ENCODE results near the gene METAP1. TPM values are rescaled to one million over a fixed set of nuclear protein-coding genes. Genes with fewer than 3 reads are reported as not detected.

METAP1 gene
- total RNA-seq, 1 donor: 52.8 TPM

GRCh38 chr4:99033956-99034355, 38.4 kb downstream of the METAP1 start:
- H3K27me3 ChIP-seq (ENCODE audit: insufficient read depth, low read length): no peaks in the 10 kb centered on the region
- no peak for DNase-seq (ENCODE audit: insufficient read length, low spot score, missing footprints)
- peaks cover 5% of the 10 kb centered on the region for H3K4me1 ChIP-seq (ENCODE audit: insufficient read depth, low read length)
- H3K79me2 ChIP-seq (ENCODE audit: insufficient read depth, low read length): peaks cover 39% of the 10 kb centered on the region
- no peaks in the 10 kb centered on the region for H3K9me3 ChIP-seq (ENCODE audit: low read depth, low read length)
- no peak overlapping the region for H3K27ac ChIP-seq (ENCODE audit: low read depth, low read length)
- TF ChIP-seq CTCF (IDR thresholded peaks at IDR 0.05; ENCODE audit: extremely low read depth, low read depth, low read length): no peak
- H4K20me1 ChIP-seq (ENCODE audit: insufficient read depth, low read length): no peaks in the 10 kb centered on the region
- peaks cover 5% of the 10 kb centered on the region for H3K36me3 ChIP-seq (ENCODE audit: insufficient read depth, low read length)
- no peak overlapping the region for H3K4me3 ChIP-seq (ENCODE audit: insufficient read depth, low read length)
- H3K4me2 ChIP-seq (ENCODE audit: insufficient read depth, low read length): no peak overlapping the region
- H2AFZ ChIP-seq (ENCODE audit: low read length): no peak overlapping the region

- H3K4me3 ChIP-seq (ENCODE audit: insufficient read depth, low read length): no peak overlapping the region
- H3K9me3 ChIP-seq (ENCODE audit: low read depth, low read length): no peaks in the 10 kb centered on the region
- H3K27me3 ChIP-seq (ENCODE audit: insufficient read depth, low read length): no peaks in the 10 kb centered on the region
- no peak overlapping the region for H3K4me2 ChIP-seq (ENCODE audit: insufficient read depth, low read length)
- TF ChIP-seq CTCF (IDR thresholded peaks at IDR 0.05; ENCODE audit: extremely low read depth, low read depth, low read length): no peak
- peaks cover 5% of the 10 kb centered on the region for H3K36me3 ChIP-seq (ENCODE audit: insufficient read depth, low read length)
- peaks cover 9% of the 10 kb centered on the region for H3K79me2 ChIP-seq (ENCODE audit: insufficient read depth, low read length)
- DNase-seq (ENCODE audit: insufficient read length, low spot score, missing footprints): no peak
- H3K27ac ChIP-seq (ENCODE audit: low read depth, low read length): no peak overlapping the region
- no peaks in the 10 kb centered on the region for H4K20me1 ChIP-seq (ENCODE audit: insufficient read depth, low read length)
- H3K4me1 ChIP-seq (ENCODE audit: insufficient read depth, low read length): peaks cover 2% of the 10 kb centered on the region
- no peak overlapping the region for H2AFZ ChIP-seq (ENCODE audit: low read length)
Observed at GRCh38 chr4:99038213-99038612, 42.7 kb downstream of the METAP1 start.

GRCh38 chr4:99043346-99043745, 47.8 kb downstream of the METAP1 start:
- Histone ChIP-seq H3K36me3 (ENCODE audit: insufficient read depth, low read length) (peaks cover 9% of the 10 kb centered on the region), H4K20me1 (ENCODE audit: insufficient read depth, low read length) (no peaks in the 10 kb centered on the region), H3K9me3 (ENCODE audit: low read depth, low read length) (no peaks in the 10 kb centered on the region), H3K4me3 (ENCODE audit: insufficient read depth, low read length) (no peak overlapping the region), H2AFZ (ENCODE audit: low read length) (no peak overlapping the region), H3K4me2 (ENCODE audit: insufficient read depth, low read length) (no peak overlapping the region), H3K79me2 (ENCODE audit: insufficient read depth, low read length) (no peaks in the 10 kb centered on the region), H3K27me3 (ENCODE audit: insufficient read depth, low read length) (no peaks in the 10 kb centered on the region), H3K27ac (ENCODE audit: low read depth, low read length) (no peak overlapping the region), H3K4me1 (ENCODE audit: insufficient read depth, low read length) (no peaks in the 10 kb centered on the region)
- TF ChIP-seq CTCF (IDR thresholded peaks at IDR 0.05; ENCODE audit: extremely low read depth, low read depth, low read length): no peak
- DNase-seq (ENCODE audit: insufficient read length, low spot score, missing footprints): peak; percentile 2

- Histone ChIP-seq H3K79me2 (ENCODE audit: insufficient read depth, low read length) (no peaks in the 10 kb centered on the region), H3K4me1 (ENCODE audit: insufficient read depth, low read length) (no peaks in the 10 kb centered on the region), H3K4me2 (ENCODE audit: insufficient read depth, low read length) (no peak overlapping the region), H3K4me3 (ENCODE audit: insufficient read depth, low read length) (no peak overlapping the region), H2AFZ (ENCODE audit: low read length) (no peak overlapping the region), H3K36me3 (ENCODE audit: insufficient read depth, low read length) (peaks cover 43% of the 10 kb centered on the region), H3K9me3 (ENCODE audit: low read depth, low read length) (no peaks in the 10 kb centered on the region), H3K27ac (ENCODE audit: low read depth, low read length) (no peak overlapping the region), H3K27me3 (ENCODE audit: insufficient read depth, low read length) (no peaks in the 10 kb centered on the region), H4K20me1 (ENCODE audit: insufficient read depth, low read length) (no peaks in the 10 kb centered on the region)
- no peak for DNase-seq (ENCODE audit: insufficient read length, low spot score, missing footprints)
- peak; percentile 18 for TF ChIP-seq CTCF (IDR thresholded peaks at IDR 0.05; ENCODE audit: extremely low read depth, low read depth, low read length)
Observed at GRCh38 chr4:99047710-99048109, 52.2 kb downstream of the METAP1 start.
